G401 (cell line): ENCODE measurements around the gene ZNF41. TPM values are rescaled to one million over a fixed set of nuclear protein-coding genes. Genes with fewer than 3 reads are reported as not detected.
"Not testable (repeated sequence)": the region's sequence is repeated elsewhere in the genome, so short reads cannot be mapped to it uniquely, and the experiment has no call there.

Experiments used
- DNase-seq: peaks from one replicate; pipeline ENCODE4 v3.0.0-alpha.2; 2015; ENCODE audit warnings: low spot score
- in situ Hi-C: cut with HindIII; loops from 2 replicates; pipeline ENCODE4 v1.10.0; 2016; ENCODE audit warnings: low sequenced_read_pairs, mixed read lengths
- total RNA-seq: library from RNA; depleted of rRNA; stranded (reverse); fragments of >200 nt; shearing (Covaris generic); gene quantifications from 2 replicates; pipeline ENCODE4 v1.2.3, GENCODE V29; 2014; rRNA removed

The ZNF41 gene
- 3.4 and 6.3 TPM in 2 replicates for total RNA-seq

GRCh38 chrX:47482512-47483305 lies at the start of gene ZNF41:
Gene ZNF41, minus strand, starts transcription at chrX:47483222. Its CDS starts 15,741 bp downstream, at chrX:47467481.
- DNase-seq, result peak; percentile 89
- in situ Hi-C loops, result no loop called here

- DNase-seq, result no peak
- in situ Hi-C loops, result no loop called here
Observed at GRCh38 chrX:47530049-47530448, 47.0 kb upstream of the ZNF41 start.

DNA sequence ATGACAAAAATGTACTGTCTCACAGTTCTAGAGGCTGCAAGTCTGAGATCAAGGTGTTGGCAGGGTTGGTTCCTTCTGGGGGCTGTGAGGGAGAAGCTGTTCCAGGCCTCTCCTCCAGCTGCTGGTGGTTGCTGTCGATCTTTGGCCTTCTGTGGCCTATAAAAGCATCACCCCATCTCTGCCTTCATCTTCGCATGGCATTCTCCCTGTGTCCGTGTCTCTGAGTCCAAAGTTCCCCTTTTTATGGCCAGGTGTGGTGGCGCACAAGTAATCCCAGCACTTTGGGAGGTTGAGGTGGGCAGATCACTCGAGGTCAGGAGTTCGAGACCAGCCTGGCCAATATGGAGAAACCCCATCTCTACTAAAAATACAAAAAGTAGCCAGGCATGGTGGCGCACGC lies 46.5 kb upstream of the ZNF41 start:
- in situ Hi-C loops, result no loop called here
- no peak for DNase-seq

- no peak for DNase-seq
Observed at GRCh38 chrX:47523713-47524166, 40.7 kb upstream of the ZNF41 start.

GRCh38 chrX:47523297-47523696 lies 40.3 kb upstream of the ZNF41 start:
- in situ Hi-C loops, result no loop called here
- peak; percentile 81 for DNase-seq

More at GRCh38 chrX:47523713-47524166, 40.7 kb upstream of the ZNF41 start:
- in situ Hi-C loops, result no loop called here

GRCh38 chrX:47518144-47518543 lies 35.1 kb upstream of the ZNF41 start:
- no peak for DNase-seq
- in situ Hi-C loops, result no loop called here

GRCh38 chrX:47515941-47516665 lies 33.1 kb upstream of the ZNF41 start:
- DNase-seq, result no peak
- in situ Hi-C loops, result no loop called here

DNA sequence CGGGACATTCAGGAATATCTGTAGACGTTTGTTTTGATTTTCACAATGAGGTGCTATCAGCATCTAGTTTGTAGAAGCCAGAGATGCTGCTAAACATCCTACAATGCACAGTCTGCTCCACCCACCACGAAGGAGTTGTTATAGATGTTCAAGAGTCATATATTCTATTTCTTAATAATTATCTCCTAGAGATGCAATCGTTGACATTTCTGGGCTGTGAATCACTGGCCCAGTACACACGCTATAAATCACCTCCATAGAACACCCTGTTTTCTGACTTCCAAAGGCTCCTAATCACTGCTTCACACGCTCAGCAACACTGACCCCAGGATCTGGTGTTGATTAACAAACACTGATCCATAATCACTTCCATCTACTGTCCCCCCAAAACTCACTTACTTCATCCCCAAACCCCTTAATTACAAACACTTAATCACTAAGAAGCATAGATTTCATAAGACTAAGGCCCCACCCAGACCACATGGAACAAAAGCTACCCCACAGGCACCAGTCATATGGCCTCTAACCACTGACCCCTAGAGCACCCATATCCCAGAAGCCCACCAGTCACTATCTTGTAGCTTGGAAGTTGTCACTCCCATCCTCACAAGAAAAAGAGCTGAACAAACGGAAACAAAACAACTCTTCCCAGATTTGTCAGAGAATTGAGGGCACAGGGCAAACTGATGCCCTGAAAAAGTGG lies 31.7 kb upstream of the ZNF41 start:
- in situ Hi-C loops, result no loop called here
- DNase-seq, result no peak

DNA sequence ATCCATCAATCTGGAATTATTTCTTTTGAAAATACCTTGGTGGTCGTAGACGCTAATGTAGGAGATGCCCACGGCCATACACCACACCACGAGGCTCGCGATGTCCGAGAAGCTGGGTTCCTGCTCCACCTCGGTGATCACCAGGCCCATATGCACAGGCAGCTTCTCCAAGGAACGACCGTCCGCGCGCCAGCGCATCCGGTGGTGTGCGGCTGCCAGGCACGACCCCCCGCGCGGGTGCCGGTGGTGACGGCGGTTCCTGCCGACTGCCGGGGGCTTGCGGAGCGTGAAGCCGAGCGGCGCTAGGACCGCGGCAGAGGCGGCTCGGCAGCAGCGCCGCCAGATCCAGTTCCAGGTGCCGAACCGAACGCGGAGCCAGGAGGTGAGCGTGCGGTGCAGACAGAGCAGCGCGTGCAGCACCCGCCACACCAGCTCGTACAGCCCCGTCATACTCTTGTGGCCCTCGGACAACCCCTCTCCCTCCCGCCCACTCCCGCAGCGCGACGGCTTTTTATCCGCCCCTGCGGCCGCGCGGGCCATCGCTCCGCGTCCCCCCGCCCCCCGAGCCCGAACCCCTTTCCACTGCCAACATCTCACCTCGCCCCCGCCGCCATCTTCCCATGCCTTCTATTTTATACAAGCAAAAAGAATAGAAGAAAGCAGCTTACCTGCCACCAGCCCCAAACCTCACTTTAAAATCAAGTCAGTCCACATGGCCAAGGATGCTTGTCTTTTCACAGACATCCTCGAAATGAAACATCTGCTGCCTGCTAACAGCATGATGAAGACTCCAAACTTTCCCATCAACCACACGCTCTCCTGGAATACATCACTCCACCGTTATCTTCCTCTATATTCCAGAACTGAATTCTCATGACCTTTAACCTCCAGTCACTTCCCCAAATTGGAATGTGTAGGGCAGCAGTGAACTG lies 30.3 kb upstream of the ZNF41 start:
- peak; percentile 36 for DNase-seq
- in situ Hi-C loops, result not testable (repeated sequence)

- peak; percentile 21 for DNase-seq
- in situ Hi-C loops, result not testable (repeated sequence)
Observed at GRCh38 chrX:47512383-47512782, 29.4 kb upstream of the ZNF41 start.

GRCh38 chrX:47507153-47507867 lies 24.3 kb upstream of the ZNF41 start:
- no peak for DNase-seq
- in situ Hi-C loops, result no loop called here

GRCh38 chrX:47503151-47503550 lies 20.1 kb upstream of the ZNF41 start:
- in situ Hi-C loops, result no loop called here
- DNase-seq, result no peak

GRCh38 chrX:47502316-47503125 lies 19.5 kb upstream of the ZNF41 start:
- in situ Hi-C loops, result no loop called here
- DNase-seq, result no peak

GRCh38 chrX:47501226-47502074 lies 18.4 kb upstream of the ZNF41 start:
- in situ Hi-C loops, result no loop called here
- DNase-seq, result no peak

DNA sequence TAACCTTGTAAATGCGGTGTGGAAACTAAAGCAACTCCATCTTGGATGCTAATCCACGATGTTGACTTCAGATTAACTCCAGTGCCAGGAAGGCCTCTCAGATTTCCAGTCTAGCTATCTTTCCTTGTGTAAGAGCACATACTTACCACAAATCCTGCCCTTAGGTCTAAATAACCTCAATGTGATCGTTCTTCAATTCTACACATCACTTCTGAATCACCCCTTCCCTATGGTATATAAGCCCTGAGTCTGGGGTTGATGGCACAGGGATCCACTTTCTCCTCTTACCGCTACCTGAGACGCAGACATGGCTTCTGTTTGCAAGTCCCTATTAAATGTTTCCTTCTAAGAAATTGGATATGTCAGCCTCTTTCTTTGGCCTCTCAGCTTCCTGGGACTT lies 17.5 kb upstream of the ZNF41 start:
- no peak for DNase-seq
- in situ Hi-C loops, result no loop called here

DNA sequence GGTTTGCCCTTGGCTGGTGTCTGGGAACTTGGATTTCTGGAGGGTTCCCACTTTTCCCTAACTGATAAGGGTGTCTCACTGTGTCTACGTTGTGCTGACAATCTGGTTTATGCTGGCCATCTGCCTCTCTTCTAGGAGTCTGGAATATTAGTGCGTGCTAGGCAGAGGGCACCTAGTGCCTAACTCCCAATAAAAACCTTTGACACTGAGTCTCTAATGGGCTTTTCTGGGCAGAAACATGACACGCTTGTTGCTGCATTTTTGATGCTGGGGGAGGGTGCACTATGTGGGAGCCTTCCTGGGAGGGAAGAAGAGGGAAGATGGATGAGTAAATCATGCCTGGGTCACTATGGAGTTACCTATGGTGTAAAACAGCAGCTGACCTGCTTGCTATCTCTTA lies 16.3 kb upstream of the ZNF41 start:
- DNase-seq, result no peak
- in situ Hi-C loops, result no loop called here

DNA sequence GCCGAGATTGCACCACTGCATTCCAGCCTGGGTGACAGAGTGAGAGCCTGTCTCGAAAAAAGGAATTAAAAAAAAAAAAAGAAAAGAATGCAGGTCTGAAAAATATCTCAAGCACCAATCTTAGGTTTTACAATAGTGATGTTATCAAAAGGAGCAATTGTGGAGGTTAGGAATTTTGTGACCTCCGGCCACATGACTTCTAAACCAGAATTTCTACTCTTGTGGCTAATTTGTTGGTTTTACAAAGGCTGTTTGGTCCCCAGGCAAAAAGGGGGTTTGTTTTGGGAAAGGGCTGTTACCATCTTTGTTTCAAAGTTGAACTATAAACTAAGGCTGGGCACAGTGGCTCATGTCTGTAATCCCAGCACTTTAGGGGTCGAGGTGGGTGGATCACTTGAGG lies 15.4 kb upstream of the ZNF41 start:
- DNase-seq, result no peak
- in situ Hi-C loops, result no loop called here
